HEK293 (cell line): ENCODE data around the gene FOXM1.
A peak's percentile ranks its signal among the peaks of the same experiment; 100 is the strongest.

ENCODE experiments used
- CTCF ChIA-PET: fragments of 350-600 bp; formaldehyde crosslinking; extraction: SDS; loops from one replicate; lab custom pipeline; 2021; ENCODE audit warnings: antibody characterized with exemption; lab: Yijun Ruan, JAX
- POLR2A ChIA-PET: fragments of 300-600 bp; formaldehyde crosslinking; extraction: SDS; loops from one replicate; lab custom pipeline; 2020; ENCODE audit warnings: antibody characterized with exemption, inconsistent platforms; lab: Yijun Ruan, JAX
- H3K27ac ChIP-seq: fragments of 200-500 bp; sonication (Bioruptor generic); 2 replicates; pipeline ENCODE4 v1.5.1; 2014; ENCODE audit warnings: low read depth, low read length, control low read depth, inconsistent platforms; ENCODE audit errors: extremely low read depth
- H3K36me3 ChIP-seq, 2 experiments: fragments of 200-500 bp in 1 of 2; sonication (Bioruptor generic) in 1 of 2; 1 replicate in 1 of 2; 2 replicates in 1 of 2; pipeline ENCODE4 v1.5.1; 2014 to 2017; ENCODE audit warnings: inconsistent platforms in 2 of 2, low read length in 2 of 2; ENCODE audit not compliant: control insufficient read depth in 2 of 2, insufficient read depth in 1 of 2
- H3K4me1 ChIP-seq: fragments of 200-500 bp; sonication (Bioruptor generic); 2 replicates; pipeline ENCODE4 v1.5.1; 2014; ENCODE audit warnings: mild to moderate bottlenecking, low read length, inconsistent platforms; ENCODE audit not compliant: control insufficient read depth, insufficient read depth
- H3K4me3 ChIP-seq: 2 replicates; pipeline ENCODE4 v1.5.1; 2011; ENCODE audit warnings: low read depth, mild to moderate bottlenecking, control low read depth, low read length, moderate library complexity
- H3K9me3 ChIP-seq: fragments of 200-500 bp; sonication (Bioruptor generic); 2 replicates; pipeline ENCODE4 v1.5.1; 2014; ENCODE audit warnings: low read depth, low read length, inconsistent platforms; ENCODE audit not compliant: control insufficient read depth, insufficient read depth
- FEZF1 ChIP-seq: fragments of 450-650 bp; formaldehyde crosslinking; IDR thresholded peaks from 2 replicates; pipeline ENCODE4 v1.5.1; 2016; ENCODE audit warnings: missing biosample characterization, missing genetic modification characterization
- HOXC10 ChIP-seq: sonication (generic); formaldehyde crosslinking; IDR thresholded peaks from 2 replicates; pipeline ENCODE4 v1.8.1; 2023; ENCODE audit warnings: mild to moderate bottlenecking, missing genetic modification reagents
- KLF16 ChIP-seq: fragments of 450-650 bp; formaldehyde crosslinking; IDR thresholded peaks from 2 replicates; pipeline ENCODE4 v1.5.1; 2017; ENCODE audit warnings: missing biosample characterization, missing genetic modification characterization
- ZBTB7A ChIP-seq: fragments of 450-650 bp; formaldehyde crosslinking; IDR thresholded peaks from 2 replicates; pipeline ENCODE4 v1.5.1; 2016; ENCODE audit warnings: low read depth, missing biosample characterization, missing genetic modification characterization
- ZNF202 ChIP-seq: fragments of 450-650 bp; formaldehyde crosslinking; IDR thresholded peaks from 2 replicates; pipeline ENCODE4 v1.5.1; 2016; ENCODE audit warnings: missing biosample characterization, missing genetic modification characterization, borderline replicate concordance
- ZNF433 ChIP-seq: fragments of 450-650 bp; formaldehyde crosslinking; IDR thresholded peaks from 2 replicates; pipeline ENCODE4 v1.5.1; 2016; ENCODE audit warnings: missing biosample characterization, missing genetic modification characterization, low read depth
- ZNF48 ChIP-seq: fragments of 450-650 bp; formaldehyde crosslinking; IDR thresholded peaks from 2 replicates; pipeline ENCODE4 v1.5.1; 2016; ENCODE audit warnings: missing biosample characterization, missing genetic modification characterization
- ZNF488 ChIP-seq: fragments of 450-650 bp; formaldehyde crosslinking; IDR thresholded peaks from 2 replicates; pipeline ENCODE4 v1.5.1; 2016; ENCODE audit warnings: missing biosample characterization, missing genetic modification characterization
- ZNF510 ChIP-seq: fragments of 450-650 bp; formaldehyde crosslinking; IDR thresholded peaks from 2 replicates; pipeline ENCODE4 v1.5.1; 2018; ENCODE audit warnings: mild to moderate bottlenecking, missing genetic modification characterization, missing biosample characterization; ENCODE audit not compliant: insufficient replicate concordance
- ZNF585B ChIP-seq: fragments of 450-650 bp; formaldehyde crosslinking; IDR thresholded peaks from 2 replicates; pipeline ENCODE4 v1.5.1; 2016; ENCODE audit warnings: missing biosample characterization, missing genetic modification characterization
- ZNF596 ChIP-seq: fragments of 450-650 bp; IDR thresholded peaks from 2 replicates; pipeline ENCODE4 v1.5.0; 2018; ENCODE audit warnings: missing biosample characterization, mild to moderate bottlenecking, missing genetic modification characterization, moderate library complexity
- ZNF645 ChIP-seq: fragments of 450-650 bp; formaldehyde crosslinking; IDR thresholded peaks from 2 replicates; pipeline ENCODE4; 2016; ENCODE audit warnings: missing biosample characterization, missing genetic modification characterization
- ZNF791 ChIP-seq: fragments of 450-650 bp; formaldehyde crosslinking; IDR thresholded peaks from 2 replicates; pipeline ENCODE4 v1.5.1; 2016; ENCODE audit warnings: missing biosample characterization, missing genetic modification characterization
- ZNF837 ChIP-seq: fragments of 450-650 bp; formaldehyde crosslinking; IDR thresholded peaks from 2 replicates; pipeline ENCODE4 v1.5.1; 2016; ENCODE audit warnings: missing biosample characterization, missing genetic modification characterization
- ZXDB ChIP-seq: fragments of 450-650 bp; formaldehyde crosslinking; IDR thresholded peaks from 2 replicates; pipeline ENCODE4 v1.5.1; 2016; ENCODE audit warnings: missing biosample characterization, missing genetic modification characterization
- TF ChIP-seq, protein P1 (sequence below): fragments of 450-650 bp; formaldehyde crosslinking; IDR thresholded peaks from 2 replicates; pipeline ENCODE4 v1.5.1; 2016; ENCODE audit warnings: missing biosample characterization, missing genetic modification characterization
- TF ChIP-seq, protein P2 (sequence below): fragments of 450-650 bp; formaldehyde crosslinking; IDR thresholded peaks from 2 replicates; pipeline ENCODE4 v1.5.1; 2017; ENCODE audit warnings: missing biosample characterization, missing genetic modification characterization
- TF ChIP-seq, protein P3 (sequence below): fragments of 450-650 bp; formaldehyde crosslinking; IDR thresholded peaks from 2 replicates; pipeline ENCODE4 v1.5.1; 2017; ENCODE audit warnings: missing biosample characterization, missing genetic modification characterization
- TF ChIP-seq, protein P4 (sequence below): fragments of 450-650 bp; formaldehyde crosslinking; IDR thresholded peaks from 2 replicates; pipeline ENCODE4 v1.5.1; 2016; ENCODE audit warnings: missing biosample characterization, missing genetic modification characterization
- TF ChIP-seq, protein P5 (sequence below): fragments of 450-650 bp; formaldehyde crosslinking; IDR thresholded peaks from 2 replicates; pipeline ENCODE4 v1.5.1; 2017; ENCODE audit warnings: missing biosample characterization, missing genetic modification characterization

Gene FOXM1

DNA sequence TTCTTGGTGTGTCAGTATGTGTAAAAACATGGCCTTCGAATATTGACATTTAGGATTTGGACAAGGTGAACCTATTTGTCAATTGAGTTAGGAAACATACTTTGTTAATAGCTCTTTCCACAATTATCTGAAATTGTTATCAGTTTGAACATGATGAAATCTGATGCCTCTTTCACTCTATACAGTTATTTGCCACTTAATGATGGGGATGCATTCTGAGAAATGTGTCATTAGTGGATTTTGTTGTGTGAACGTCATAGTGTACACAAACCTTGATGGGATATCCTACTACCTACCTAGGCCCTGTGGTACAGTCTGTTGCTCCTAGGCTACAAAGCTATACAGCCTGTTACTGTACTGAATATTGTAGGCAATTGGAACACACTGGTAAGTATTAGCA is 18.5 kb upstream of the FOXM1 start (continued):
- TF ChIP-seq, protein P1, sequence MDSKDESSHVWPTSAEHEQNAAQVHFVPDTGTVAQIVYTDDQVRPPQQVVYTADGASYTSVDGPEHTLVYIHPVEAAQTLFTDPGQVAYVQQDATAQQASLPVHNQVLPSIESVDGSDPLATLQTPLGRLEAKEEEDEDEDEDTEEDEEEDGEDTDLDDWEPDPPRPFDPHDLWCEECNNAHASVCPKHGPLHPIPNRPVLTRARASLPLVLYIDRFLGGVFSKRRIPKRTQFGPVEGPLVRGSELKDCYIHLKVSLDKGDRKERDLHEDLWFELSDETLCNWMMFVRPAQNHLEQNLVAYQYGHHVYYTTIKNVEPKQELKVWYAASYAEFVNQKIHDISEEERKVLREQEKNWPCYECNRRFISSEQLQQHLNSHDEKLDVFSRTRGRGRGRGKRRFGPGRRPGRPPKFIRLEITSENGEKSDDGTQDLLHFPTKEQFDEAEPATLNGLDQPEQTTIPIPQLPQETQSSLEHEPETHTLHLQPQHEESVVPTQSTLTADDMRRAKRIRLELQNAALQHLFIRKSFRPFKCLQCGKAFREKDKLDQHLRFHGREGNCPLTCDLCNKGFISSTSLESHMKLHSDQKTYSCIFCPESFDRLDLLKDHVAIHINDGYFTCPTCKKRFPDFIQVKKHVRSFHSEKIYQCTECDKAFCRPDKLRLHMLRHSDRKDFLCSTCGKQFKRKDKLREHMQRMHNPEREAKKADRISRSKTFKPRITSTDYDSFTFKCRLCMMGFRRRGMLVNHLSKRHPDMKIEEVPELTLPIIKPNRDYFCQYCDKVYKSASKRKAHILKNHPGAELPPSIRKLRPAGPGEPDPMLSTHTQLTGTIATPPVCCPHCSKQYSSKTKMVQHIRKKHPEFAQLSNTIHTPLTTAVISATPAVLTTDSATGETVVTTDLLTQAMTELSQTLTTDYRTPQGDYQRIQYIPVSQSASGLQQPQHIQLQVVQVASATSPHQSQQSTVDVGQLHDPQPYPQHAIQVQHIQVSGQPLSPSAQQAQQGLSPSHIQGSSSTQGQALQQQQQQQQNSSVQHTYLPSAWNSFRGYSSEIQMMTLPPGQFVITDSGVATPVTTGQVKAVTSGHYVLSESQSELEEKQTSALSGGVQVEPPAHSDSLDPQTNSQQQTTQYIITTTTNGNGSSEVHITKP (tag by site-specific recombination) = peak; percentile 34; the same call in 1 of the 2 replicates
- TF ChIP-seq ZNF596 (tag by site-specific recombination) (no peak), HOXC10 (CRISPR knock-in tag) (no peak), ZNF433 (tag by site-specific recombination) (no peak)
- TF ChIP-seq, protein P2, sequence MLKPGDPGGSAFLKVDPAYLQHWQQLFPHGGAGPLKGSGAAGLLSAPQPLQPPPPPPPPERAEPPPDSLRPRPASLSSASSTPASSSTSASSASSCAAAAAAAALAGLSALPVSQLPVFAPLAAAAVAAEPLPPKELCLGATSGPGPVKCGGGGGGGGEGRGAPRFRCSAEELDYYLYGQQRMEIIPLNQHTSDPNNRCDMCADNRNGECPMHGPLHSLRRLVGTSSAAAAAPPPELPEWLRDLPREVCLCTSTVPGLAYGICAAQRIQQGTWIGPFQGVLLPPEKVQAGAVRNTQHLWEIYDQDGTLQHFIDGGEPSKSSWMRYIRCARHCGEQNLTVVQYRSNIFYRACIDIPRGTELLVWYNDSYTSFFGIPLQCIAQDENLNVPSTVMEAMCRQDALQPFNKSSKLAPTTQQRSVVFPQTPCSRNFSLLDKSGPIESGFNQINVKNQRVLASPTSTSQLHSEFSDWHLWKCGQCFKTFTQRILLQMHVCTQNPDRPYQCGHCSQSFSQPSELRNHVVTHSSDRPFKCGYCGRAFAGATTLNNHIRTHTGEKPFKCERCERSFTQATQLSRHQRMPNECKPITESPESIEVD (tag by site-specific recombination) = peak; percentile 40; the same call in 1 of the 2 replicates
- TF ChIP-seq, all 188 proteins: peak for 4

DNA sequence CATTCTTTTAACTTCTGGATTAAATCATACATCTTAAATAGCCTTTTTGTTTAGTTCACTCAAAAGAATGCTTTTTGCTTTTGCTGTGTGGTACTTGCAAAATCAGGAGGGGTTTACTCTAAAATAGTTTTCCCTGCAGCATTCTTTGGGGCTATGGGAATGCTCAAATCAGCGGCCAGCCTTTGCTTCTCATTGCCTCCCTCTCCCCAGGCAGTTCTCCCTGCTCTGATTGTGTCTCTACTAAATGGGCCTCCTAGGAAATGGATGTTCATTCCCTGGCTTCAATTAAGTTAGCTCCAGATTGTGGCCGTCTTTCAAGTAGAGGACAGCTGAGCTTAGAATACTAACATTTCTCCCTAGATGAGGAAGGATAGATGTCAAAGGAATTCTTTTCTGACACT is 18.1 kb upstream of the FOXM1 start:
- no peak overlapping the region for H3K27ac ChIP-seq
- no peak overlapping the region for H3K4me3 ChIP-seq
- TF ChIP-seq, protein P3, sequence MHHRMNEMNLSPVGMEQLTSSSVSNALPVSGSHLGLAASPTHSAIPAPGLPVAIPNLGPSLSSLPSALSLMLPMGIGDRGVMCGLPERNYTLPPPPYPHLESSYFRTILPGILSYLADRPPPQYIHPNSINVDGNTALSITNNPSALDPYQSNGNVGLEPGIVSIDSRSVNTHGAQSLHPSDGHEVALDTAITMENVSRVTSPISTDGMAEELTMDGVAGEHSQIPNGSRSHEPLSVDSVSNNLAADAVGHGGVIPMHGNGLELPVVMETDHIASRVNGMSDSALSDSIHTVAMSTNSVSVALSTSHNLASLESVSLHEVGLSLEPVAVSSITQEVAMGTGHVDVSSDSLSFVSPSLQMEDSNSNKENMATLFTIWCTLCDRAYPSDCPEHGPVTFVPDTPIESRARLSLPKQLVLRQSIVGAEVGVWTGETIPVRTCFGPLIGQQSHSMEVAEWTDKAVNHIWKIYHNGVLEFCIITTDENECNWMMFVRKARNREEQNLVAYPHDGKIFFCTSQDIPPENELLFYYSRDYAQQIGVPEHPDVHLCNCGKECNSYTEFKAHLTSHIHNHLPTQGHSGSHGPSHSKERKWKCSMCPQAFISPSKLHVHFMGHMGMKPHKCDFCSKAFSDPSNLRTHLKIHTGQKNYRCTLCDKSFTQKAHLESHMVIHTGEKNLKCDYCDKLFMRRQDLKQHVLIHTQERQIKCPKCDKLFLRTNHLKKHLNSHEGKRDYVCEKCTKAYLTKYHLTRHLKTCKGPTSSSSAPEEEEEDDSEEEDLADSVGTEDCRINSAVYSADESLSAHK (tag by site-specific recombination) = no peak
- TF ChIP-seq ZNF202 (tag by site-specific recombination) (no peak), ZNF585B (tag by site-specific recombination) (no peak), ZNF645 (tag by site-specific recombination) (no peak), ZNF48 (tag by site-specific recombination) (no peak), ZNF837 (no peak), FEZF1 (no peak), ZNF791 (tag by site-specific recombination) (no peak), KLF16 (tag by site-specific recombination) (no peak), ZNF488 (tag by site-specific recombination) (no peak), ZNF510 (tag by site-specific recombination) (no peak), ZBTB7A (tag by site-specific recombination) (no peak), ZXDB (tag by site-specific recombination) (no peak)
- TF ChIP-seq, protein P4, sequence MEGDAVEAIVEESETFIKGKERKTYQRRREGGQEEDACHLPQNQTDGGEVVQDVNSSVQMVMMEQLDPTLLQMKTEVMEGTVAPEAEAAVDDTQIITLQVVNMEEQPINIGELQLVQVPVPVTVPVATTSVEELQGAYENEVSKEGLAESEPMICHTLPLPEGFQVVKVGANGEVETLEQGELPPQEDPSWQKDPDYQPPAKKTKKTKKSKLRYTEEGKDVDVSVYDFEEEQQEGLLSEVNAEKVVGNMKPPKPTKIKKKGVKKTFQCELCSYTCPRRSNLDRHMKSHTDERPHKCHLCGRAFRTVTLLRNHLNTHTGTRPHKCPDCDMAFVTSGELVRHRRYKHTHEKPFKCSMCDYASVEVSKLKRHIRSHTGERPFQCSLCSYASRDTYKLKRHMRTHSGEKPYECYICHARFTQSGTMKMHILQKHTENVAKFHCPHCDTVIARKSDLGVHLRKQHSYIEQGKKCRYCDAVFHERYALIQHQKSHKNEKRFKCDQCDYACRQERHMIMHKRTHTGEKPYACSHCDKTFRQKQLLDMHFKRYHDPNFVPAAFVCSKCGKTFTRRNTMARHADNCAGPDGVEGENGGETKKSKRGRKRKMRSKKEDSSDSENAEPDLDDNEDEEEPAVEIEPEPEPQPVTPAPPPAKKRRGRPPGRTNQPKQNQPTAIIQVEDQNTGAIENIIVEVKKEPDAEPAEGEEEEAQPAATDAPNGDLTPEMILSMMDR (tag by site-specific recombination) = no peak
- TF ChIP-seq, protein P5, sequence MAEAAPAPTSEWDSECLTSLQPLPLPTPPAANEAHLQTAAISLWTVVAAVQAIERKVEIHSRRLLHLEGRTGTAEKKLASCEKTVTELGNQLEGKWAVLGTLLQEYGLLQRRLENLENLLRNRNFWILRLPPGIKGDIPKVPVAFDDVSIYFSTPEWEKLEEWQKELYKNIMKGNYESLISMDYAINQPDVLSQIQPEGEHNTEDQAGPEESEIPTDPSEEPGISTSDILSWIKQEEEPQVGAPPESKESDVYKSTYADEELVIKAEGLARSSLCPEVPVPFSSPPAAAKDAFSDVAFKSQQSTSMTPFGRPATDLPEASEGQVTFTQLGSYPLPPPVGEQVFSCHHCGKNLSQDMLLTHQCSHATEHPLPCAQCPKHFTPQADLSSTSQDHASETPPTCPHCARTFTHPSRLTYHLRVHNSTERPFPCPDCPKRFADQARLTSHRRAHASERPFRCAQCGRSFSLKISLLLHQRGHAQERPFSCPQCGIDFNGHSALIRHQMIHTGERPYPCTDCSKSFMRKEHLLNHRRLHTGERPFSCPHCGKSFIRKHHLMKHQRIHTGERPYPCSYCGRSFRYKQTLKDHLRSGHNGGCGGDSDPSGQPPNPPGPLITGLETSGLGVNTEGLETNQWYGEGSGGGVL = no peak
- TF ChIP-seq, all 188 proteins: peak for 0
- H3K4me1 ChIP-seq = peaks cover 6% of the 10 kb centered on the region
- H3K9me3 ChIP-seq = no peaks in the 10 kb centered on the region
- CTCF ChIA-PET = interaction anchor here (0.6 to 0.7 kb wide), 2 partner anchors 26 to 51 kb away, joined by 3 read pairs; no protein-coding TSS in a partner anchor
- peaks cover 0 to 3% of the 10 kb centered on the region in 2 experiments; a peak in 1 of 3 replicates for H3K36me3 ChIP-seq
- POLR2A ChIA-PET = interaction anchor here (0.6 kb wide), 1 partner anchor 10 kb away, joined by 3 read pairs; no protein-coding TSS in a partner anchor
